ENCODE results near the gene AIG1. TPM values are rescaled to one million over a fixed set of nuclear protein-coding genes. Genes with fewer than 3 reads are reported as not detected.

Gene AIG1
- total RNA-seq, 2 donors from 2014 or later, result 32.9 to 53.6 TPM

GRCh38 chr6:143055213-143055612, 5.5 kb upstream of the AIG1 start:
- Histone ChIP-seq H3K4me1 (ENCODE audit: control insufficient read depth in 1 of 2, low read depth in 2 of 2) (peaks cover 5 to 10% of the 10 kb centered on the region in 2 donors), H3K27me3 (replicated peaks; ENCODE audit: insufficient read depth) (no peaks in the 10 kb centered on the region), H3K36me3 (no peaks in the 10 kb centered on the region), H3K4me3 (no peak overlapping the region), H3K9me3 (no peaks in the 10 kb centered on the region), H3K27ac (no peak overlapping the region)
- ATAC-seq (ENCODE audit: insufficient number of reproducible peaks, low FRiP score, low read depth) (no peak), DNase-seq (ENCODE audit: low spot score) (no peak)
- TF ChIP-seq CTCF (IDR thresholded peaks at IDR 0.05), result no peak

GRCh38 chr6:143055891-143056290, 4.8 kb upstream of the AIG1 start:
- Histone ChIP-seq H3K4me1 (ENCODE audit: control insufficient read depth in 1 of 2, low read depth in 2 of 2) (peaks cover 5 to 12% of the 10 kb centered on the region in 2 donors), H3K4me3 (no peak overlapping the region), H3K27ac (no peak overlapping the region), H3K27me3 (replicated peaks; ENCODE audit: insufficient read depth) (no peaks in the 10 kb centered on the region), H3K9me3 (no peaks in the 10 kb centered on the region), H3K36me3 (no peaks in the 10 kb centered on the region)
- no peak for TF ChIP-seq CTCF (IDR thresholded peaks at IDR 0.05)
- ATAC-seq (ENCODE audit: insufficient number of reproducible peaks, low FRiP score, low read depth) (no peak), DNase-seq (ENCODE audit: low spot score) (no peak)

GRCh38 chr6:143058987-143059386, 1.7 kb upstream of the AIG1 start:
- H3K4me1 ChIP-seq (ENCODE audit: control insufficient read depth in 1 of 2, low read depth in 2 of 2), result peaks cover 5 to 40% of the 10 kb centered on the region in 2 donors
- H3K36me3 ChIP-seq, result no peaks in the 10 kb centered on the region
- H3K4me3 ChIP-seq, result no peak overlapping the region
- TF ChIP-seq CTCF (IDR thresholded peaks at IDR 0.05), result no peak
- no peaks in the 10 kb centered on the region for H3K9me3 ChIP-seq
- H3K27ac ChIP-seq, result no peak overlapping the region
- H3K27me3 ChIP-seq (replicated peaks; ENCODE audit: insufficient read depth), result no peaks in the 10 kb centered on the region
- DNase-seq (ENCODE audit: low spot score), result no peak
- no peak for ATAC-seq (ENCODE audit: insufficient number of reproducible peaks, low FRiP score, low read depth)

GRCh38 chr6:143059663-143060353, 881 bp upstream of the AIG1 start:
- H3K9me3 ChIP-seq, result no peaks in the 10 kb centered on the region
- H3K36me3 ChIP-seq, result no peaks in the 10 kb centered on the region
- TF ChIP-seq CTCF (IDR thresholded peaks at IDR 0.05), result no peak
- ATAC-seq (ENCODE audit: insufficient number of reproducible peaks, low FRiP score, low read depth), result peak; percentile 29
- H3K27me3 ChIP-seq (replicated peaks; ENCODE audit: insufficient read depth), result no peaks in the 10 kb centered on the region
- DNase-seq (ENCODE audit: low spot score), result no peak
- H3K4me3 ChIP-seq, result peak overlapping the region; percentile 83
- H3K27ac ChIP-seq, result peak overlapping the region; percentile 90 to 94
- H3K4me1 ChIP-seq (ENCODE audit: control insufficient read depth in 1 of 2, low read depth in 2 of 2), result peaks cover 5 to 40% of the 10 kb centered on the region in 2 donors

- Histone ChIP-seq H3K9me3 (no peaks in the 10 kb centered on the region), H3K36me3 (no peaks in the 10 kb centered on the region), H3K4me3 (peak overlapping the region; percentile 83), H3K27ac (peak overlapping the region; percentile 90 to 94), H3K4me1 (ENCODE audit: control insufficient read depth in 1 of 2, low read depth in 2 of 2) (peaks cover 5 to 40% of the 10 kb centered on the region in 2 donors), H3K27me3 (replicated peaks; ENCODE audit: insufficient read depth) (no peaks in the 10 kb centered on the region)
- no peak for TF ChIP-seq CTCF (IDR thresholded peaks at IDR 0.05)
- peak; percentile 86 for ATAC-seq (ENCODE audit: insufficient number of reproducible peaks, low FRiP score, low read depth)
- DNase-seq (ENCODE audit: low spot score), result peak; percentile 70
These were observed 309 bp upstream of the AIG1 start for GRCh38 chr6:143060354-143060805.

All from thoracic aorta (tissue), 2 donors.